Measurements from ENCODE around the gene CHN2. TPM values are rescaled to one million over a fixed set of nuclear protein-coding genes. Genes with fewer than 3 reads are reported as not detected.

CHN2 gene
- polyA plus RNA-seq, 1 of the 3 experiments (the other 2 are of a cell fraction): 0.02 TPM

DNA sequence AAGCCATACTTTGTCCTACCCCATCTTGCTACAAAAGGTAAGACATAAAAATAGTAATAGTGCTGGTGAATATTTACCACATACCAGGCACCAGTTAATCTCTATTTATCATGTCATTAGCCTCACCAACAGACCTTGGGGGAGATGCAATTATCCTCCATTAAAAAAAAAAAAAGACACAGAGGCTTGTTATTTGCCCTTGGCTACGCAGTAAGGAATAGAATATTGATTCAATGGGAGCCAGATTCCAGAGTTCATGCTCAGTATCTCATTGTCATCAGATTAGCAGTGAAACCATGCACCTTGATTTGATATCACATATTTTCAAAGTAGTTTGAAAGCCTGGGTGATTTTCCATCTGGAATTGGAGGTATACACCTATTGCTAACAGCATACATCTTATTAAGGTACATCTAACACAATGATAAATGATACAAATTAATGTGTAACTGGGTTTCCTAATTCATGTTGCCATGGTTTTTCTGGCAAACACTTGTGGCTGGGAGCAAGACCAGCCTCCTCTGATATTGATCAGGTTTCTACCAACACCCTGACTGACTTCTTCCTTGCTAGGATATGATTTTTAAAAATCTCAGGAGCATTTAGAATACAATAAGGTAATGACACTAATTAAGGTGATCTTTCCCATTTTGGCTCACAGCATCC lies 301.9 kb downstream of the CHN2 start (continued):
- TF ChIP-seq, protein P1, sequence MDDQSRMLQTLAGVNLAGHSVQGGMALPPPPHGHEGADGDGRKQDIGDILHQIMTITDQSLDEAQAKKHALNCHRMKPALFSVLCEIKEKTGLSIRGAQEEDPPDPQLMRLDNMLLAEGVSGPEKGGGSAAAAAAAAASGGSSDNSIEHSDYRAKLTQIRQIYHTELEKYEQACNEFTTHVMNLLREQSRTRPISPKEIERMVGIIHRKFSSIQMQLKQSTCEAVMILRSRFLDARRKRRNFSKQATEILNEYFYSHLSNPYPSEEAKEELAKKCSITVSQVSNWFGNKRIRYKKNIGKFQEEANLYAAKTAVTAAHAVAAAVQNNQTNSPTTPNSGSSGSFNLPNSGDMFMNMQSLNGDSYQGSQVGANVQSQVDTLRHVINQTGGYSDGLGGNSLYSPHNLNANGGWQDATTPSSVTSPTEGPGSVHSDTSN (IDR thresholded peaks at IDR 0.05): no peak
- TF ChIP-seq ELF1 (IDR thresholded peaks at IDR 0.05) (no peak), CTCF (IDR thresholded peaks at IDR 0.05) (no peak), GATA2 (CRISPR knock-in tag; IDR thresholded peaks at IDR 0.05) (peak; percentile 79), GABPA (IDR thresholded peaks at IDR 0.05; ENCODE audit: low read depth) (no peak), EZH2phosphoT487 (IDR thresholded peaks at IDR 0.05; ENCODE audit: borderline replicate concordance, low read depth) (no peak), RFX5 (IDR thresholded peaks at IDR 0.05; ENCODE audit: low read length) (no peak), NFIC (IDR thresholded peaks at IDR 0.05; ENCODE audit: borderline replicate concordance) (no peak), CHD2 (IDR thresholded peaks at IDR 0.05; ENCODE audit: low read length, partially characterized antibody) (peak; percentile 47)
- TF ChIP-seq, protein P2, sequence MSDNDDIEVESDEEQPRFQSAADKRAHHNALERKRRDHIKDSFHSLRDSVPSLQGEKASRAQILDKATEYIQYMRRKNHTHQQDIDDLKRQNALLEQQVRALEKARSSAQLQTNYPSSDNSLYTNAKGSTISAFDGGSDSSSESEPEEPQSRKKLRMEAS (IDR thresholded peaks at IDR 0.05; ENCODE audit: low read depth): no peak

- TF ChIP-seq, protein P2 (IDR thresholded peaks at IDR 0.05; ENCODE audit: low read depth): no peak
- no peak for TF ChIP-seq IRF3 (IDR thresholded peaks at IDR 0.05; ENCODE audit: low read depth, low read length)
- no peak for TF ChIP-seq NRF1 (IDR thresholded peaks at IDR 0.05; ENCODE audit: low read depth, low read length)
- no peak for TF ChIP-seq MEF2A (IDR thresholded peaks at IDR 0.05; ENCODE audit: borderline replicate concordance, low read depth)
- no peak for TF ChIP-seq NFIC (IDR thresholded peaks at IDR 0.05; ENCODE audit: borderline replicate concordance)
- TF ChIP-seq FOXM1 (IDR thresholded peaks at IDR 0.05; ENCODE audit: low read depth): no peak
- TF ChIP-seq RCOR1 (IDR thresholded peaks at IDR 0.05; ENCODE audit: low read length): no peak
- TF ChIP-seq CTCF (IDR thresholded peaks at IDR 0.05): no peak
- TF ChIP-seq RAD21 (IDR thresholded peaks at IDR 0.05; ENCODE audit: low read length): no peak
- TF ChIP-seq TCF12 (IDR thresholded peaks at IDR 0.05): no peak
- TF ChIP-seq EP300 (IDR thresholded peaks at IDR 0.05; ENCODE audit: borderline replicate concordance in 1 of 2, low read depth in 1 of 2, low read length in 1 of 2): no peak
- TF ChIP-seq ELF1 (IDR thresholded peaks at IDR 0.05): no peak
- TF ChIP-seq RXRA (IDR thresholded peaks at IDR 0.05; ENCODE audit: borderline replicate concordance, low read depth): no peak
- no peak for TF ChIP-seq SIN3A (IDR thresholded peaks at IDR 0.05; ENCODE audit: borderline replicate concordance, low read depth, low read length)
- no peak for DNase-seq
- H4K20me1 ChIP-seq (ENCODE audit: insufficient read depth): no peaks in the 10 kb centered on the region
- no peak overlapping the region for H3K27ac ChIP-seq (ENCODE audit: low read depth in 2 of 2, low read length in 1 of 2)
- H3K4me3 ChIP-seq (ENCODE audit: low read depth in 2 of 2, low read length in 1 of 2): no peak overlapping the region
- no peak overlapping the region for H2AFZ ChIP-seq (ENCODE audit: low read depth)
- CTCF ChIA-PET: interaction anchor here (1.4 kb wide), 1 partner anchor 89 kb away, joined by 3 read pairs; no protein-coding TSS in a partner anchor
- H3K4me2 ChIP-seq: no peak overlapping the region
- H3K4me1 ChIP-seq (ENCODE audit: control insufficient read depth in 1 of 2, insufficient read depth in 2 of 2, low read depth in 1 of 2, low read length in 1 of 2): peaks cover 0 to 17% of the 10 kb centered on the region in 2 experiments; a peak in 2 of 4 replicates
- 77% methylated on average over 3 of the region's 3 CpGs for WGBS (ENCODE audit: low lambda C conversion rate)
- no peaks in the 10 kb centered on the region for H3K79me2 ChIP-seq (ENCODE audit: insufficient read depth)
- H3K27me3 ChIP-seq (ENCODE audit: insufficient read depth): no peaks in the 10 kb centered on the region
- H3F3A ChIP-seq (replicated peaks; ENCODE audit: insufficient read depth): peaks cover 6% of the 10 kb centered on the region
- H3K9me2 ChIP-seq: no peaks in the 10 kb centered on the region
- H3K36me3 ChIP-seq (replicated peaks in 1 of 2; ENCODE audit: control insufficient read depth in 1 of 2, insufficient read depth in 2 of 2, low read length in 1 of 2): no peaks in the 10 kb centered on the region
- POLR2A ChIA-PET: no interaction called here
- H3K9me3 ChIP-seq: no peaks in the 10 kb centered on the region
- H3K9ac ChIP-seq: no peak overlapping the region
Measured at GRCh38 chr7:29499932-29500331, 305.4 kb downstream of the CHN2 start.
